Upper lobe of left lung (tissue), 6 donors: ENCODE results near the gene PRKD2. TPM values are rescaled to one million over a fixed set of nuclear protein-coding genes. Genes with fewer than 3 reads are reported as not detected.
"Not testable (repeated sequence)": the region's sequence is repeated elsewhere in the genome, so short reads cannot be mapped to it uniquely, and the experiment has no call there.

Source experiments
- ATAC-seq, 2 donors: fragments of 200-7000 bp; cut with Tn5 transposase; one replicate each; pipeline ENCODE4 v1.9.1; 2022; ENCODE audit warnings: mild to moderate bottlenecking in 2 of 2, moderate library complexity in 2 of 2; ENCODE audit not compliant: low FRiP score in 2 of 2
- DNase-seq, 2 donors: peaks; one replicate each; pipeline ENCODE4 v3.0.0-alpha.2; 2019 to 2020
- H3K27ac ChIP-seq, 4 donors: fragments of 200-600 bp; sonication (generic); one replicate each; pipeline ENCODE4 v1.5.1; 2016 to 2019
- H3K27me3 ChIP-seq, 4 donors: fragments of 200-600 bp; sonication (generic); one replicate each; pipeline ENCODE4 v1.5.1; 2017 to 2019
- H3K36me3 ChIP-seq, 4 donors: fragments of 200-600 bp; sonication (generic); one replicate each; pipeline ENCODE4 v1.5.1; 2016 to 2019
- H3K4me1 ChIP-seq, 4 donors: fragments of 200-600 bp; sonication (generic); one replicate each; pipeline ENCODE4 v1.5.1; 2018 to 2019
- H3K4me3 ChIP-seq, 4 donors: fragments of 200-600 bp; sonication (generic); one replicate each; pipeline ENCODE4 v1.5.1; 2017 to 2019; ENCODE audit warnings: mild to moderate bottlenecking in 2 of 4, moderate library complexity in 1 of 4
- H3K9me3 ChIP-seq, 4 donors: fragments of 200-600 bp; sonication (generic); one replicate each; pipeline ENCODE4 v1.5.1; 2018 to 2019
- CTCF ChIP-seq, 6 experiments: fragments of 450-650 bp in 4 of 6; fragments of 200-600 bp in 2 of 6; sonication (generic) in 2 of 6; IDR thresholded peaks; one replicate each; pipeline ENCODE4 v1.5.1; 2016 to 2019; ENCODE audit warnings: antibody characterized with exemption in 6 of 6
- EP300 ChIP-seq, 4 donors: sonication (generic); formaldehyde crosslinking; IDR thresholded peaks; one replicate each; pipeline ENCODE4 v1.5.1; 2017; ENCODE audit warnings: antibody characterized with exemption in 4 of 4, control low read depth in 2 of 4
- POLR2A ChIP-seq, 4 donors: fragments of 450-650 bp; IDR thresholded peaks; one replicate each; pipeline ENCODE4 v1.5.1; 2016 to 2017; ENCODE audit warnings: antibody characterized with exemption in 4 of 4, mild to moderate bottlenecking in 2 of 4
- POLR2AphosphoS5 ChIP-seq, 2 donors: sonication (generic); formaldehyde crosslinking; IDR thresholded peaks; one replicate each; pipeline ENCODE4 v1.5.1; 2017; ENCODE audit warnings: antibody characterized with exemption in 2 of 2
- WGBS, 2 donors: methylation state at CpG; one replicate each; pipeline ENCODE4 v1.1.5; 2017 to 2018; 5-methylcytosine and 5-hydroxymethylcytosine counted together
- total RNA-seq, 6 donors: library from RNA; depleted of rRNA in 4 of 6; stranded (reverse); fragments of >200 nt in 4 of 6; gene quantifications; one replicate each; pipeline versions ENCODE4 v1.1.0 to v1.2.1, GENCODE V29; 2016 to 2021
- donor health status: DM: no; HTN: no; CAD: no; lungs with moderate emphysema.
- donor health status: DM: no; HTN: yes; CAD: no; lungs with severe emphysema.

Gene PRKD2
- total RNA-seq, 6 donors from 2014 or later = 25.2 to 65.4 (median 50.3) TPM

- DNase-seq = no peak
- peaks cover 40 to 62% (median 44%) of the 10 kb centered on the region in 4 donors for H3K4me1 ChIP-seq
- peak overlapping the region; percentile 81 to 95 (median 92) for H3K27ac ChIP-seq
- H3K36me3 ChIP-seq = peaks cover 0 to 20% (median 17%) of the 10 kb centered on the region in 4 donors
- H3K27me3 ChIP-seq = no peaks in the 10 kb centered on the region
- 2 to 3% methylated on average over 10 to 11 of the region's 12 CpGs for WGBS, 2 donors
- H3K9me3 ChIP-seq = no peaks in the 10 kb centered on the region
- TF ChIP-seq CTCF (IDR thresholded peaks at IDR 0.05) (no peak), EP300 (IDR thresholded peaks at IDR 0.05) (no peak), POLR2A (IDR thresholded peaks at IDR 0.05) (peak in 1 of 4 donors; percentile 32), POLR2AphosphoS5 (IDR thresholded peaks at IDR 0.05) (no peak)
- H3K4me3 ChIP-seq = peak overlapping the region; percentile 64 to 74 (median 65)
- ATAC-seq = peak; percentile 2 to 38
Measured at GRCh38 chr19:46714444-46715106, 2.3 kb downstream of the PRKD2 start.

- 0% methylated on average over 10 to 23 of the region's 39 CpGs for WGBS, 2 donors
- peak overlapping the region; percentile 81 to 95 (median 92) for H3K27ac ChIP-seq
- TF ChIP-seq POLR2AphosphoS5 (IDR thresholded peaks at IDR 0.05) = peak; percentile 54 to 58
- TF ChIP-seq CTCF (IDR thresholded peaks at IDR 0.05) = no peak
- TF ChIP-seq POLR2A (IDR thresholded peaks at IDR 0.05) = no peak
- TF ChIP-seq EP300 (IDR thresholded peaks at IDR 0.05) = peak in 1 of 4 donors; percentile 45
- H3K4me3 ChIP-seq = peak overlapping the region; percentile 64 to 74 (median 65)
- H3K36me3 ChIP-seq = peaks cover 0 to 25% (median 20%) of the 10 kb centered on the region in 4 donors
- ATAC-seq (peak; percentile 69 to 87), DNase-seq (peak; percentile 93 to 97)
- no peaks in the 10 kb centered on the region for H3K27me3 ChIP-seq
- H3K9me3 ChIP-seq = no peaks in the 10 kb centered on the region
- peaks cover 38 to 56% (median 41%) of the 10 kb centered on the region in 4 donors for H3K4me1 ChIP-seq
Measured at GRCh38 chr19:46713781-46714443, 3.0 kb downstream of the PRKD2 start.

- H3K27me3 ChIP-seq, H3K9me3 ChIP-seq, ATAC-seq, DNase-seq: not testable (repeated sequence)
- Histone ChIP-seq H3K27ac (peak overlapping the region; percentile 81 to 95 (median 92)), H3K4me1 (peaks cover 28 to 45% (median 31%) of the 10 kb centered on the region in 4 donors), H3K4me3 (peak overlapping the region in 1 of 4 donors; percentile 64), H3K36me3 (peaks cover 0 to 33% (median 25%) of the 10 kb centered on the region in 4 donors)
- 83 to 86% methylated on average over 6 of the region's 6 CpGs for WGBS, 2 donors
Measured at GRCh38 chr19:46712768-46713338, 4.1 kb downstream of the PRKD2 start.

GRCh38 chr19:46710687-46711086, 6.2 kb downstream of the PRKD2 start:
- H3K4me3 ChIP-seq = no peak overlapping the region
- WGBS, 2 donors = 81 to 82% methylated on average over 22 to 25 of the region's 25 CpGs
- ATAC-seq (no peak), DNase-seq (no peak)
- H3K36me3 ChIP-seq = peaks cover 4 to 53% (median 34%) of the 10 kb centered on the region in 4 donors
- peaks cover 19 to 32% (median 22%) of the 10 kb centered on the region in 4 donors for H3K4me1 ChIP-seq
- peak overlapping the region in 1 of 4 donors; percentile 27 for H3K27ac ChIP-seq
- H3K27me3 ChIP-seq = no peaks in the 10 kb centered on the region
- no peaks in the 10 kb centered on the region for H3K9me3 ChIP-seq
- TF ChIP-seq EP300 (IDR thresholded peaks at IDR 0.05) = no peak
- no peak for TF ChIP-seq CTCF (IDR thresholded peaks at IDR 0.05)
- TF ChIP-seq POLR2A (IDR thresholded peaks at IDR 0.05) = no peak
- no peak for TF ChIP-seq POLR2AphosphoS5 (IDR thresholded peaks at IDR 0.05)
